ENCODE measurements around the gene ZBTB39. TPM values are rescaled to one million over a fixed set of nuclear protein-coding genes. Genes with fewer than 3 reads are reported as not detected.
"Not testable (repeated sequence)": the region's sequence is repeated elsewhere in the genome, so short reads cannot be mapped to it uniquely, and the experiment has no call there.

Gene ZBTB39, protein sequence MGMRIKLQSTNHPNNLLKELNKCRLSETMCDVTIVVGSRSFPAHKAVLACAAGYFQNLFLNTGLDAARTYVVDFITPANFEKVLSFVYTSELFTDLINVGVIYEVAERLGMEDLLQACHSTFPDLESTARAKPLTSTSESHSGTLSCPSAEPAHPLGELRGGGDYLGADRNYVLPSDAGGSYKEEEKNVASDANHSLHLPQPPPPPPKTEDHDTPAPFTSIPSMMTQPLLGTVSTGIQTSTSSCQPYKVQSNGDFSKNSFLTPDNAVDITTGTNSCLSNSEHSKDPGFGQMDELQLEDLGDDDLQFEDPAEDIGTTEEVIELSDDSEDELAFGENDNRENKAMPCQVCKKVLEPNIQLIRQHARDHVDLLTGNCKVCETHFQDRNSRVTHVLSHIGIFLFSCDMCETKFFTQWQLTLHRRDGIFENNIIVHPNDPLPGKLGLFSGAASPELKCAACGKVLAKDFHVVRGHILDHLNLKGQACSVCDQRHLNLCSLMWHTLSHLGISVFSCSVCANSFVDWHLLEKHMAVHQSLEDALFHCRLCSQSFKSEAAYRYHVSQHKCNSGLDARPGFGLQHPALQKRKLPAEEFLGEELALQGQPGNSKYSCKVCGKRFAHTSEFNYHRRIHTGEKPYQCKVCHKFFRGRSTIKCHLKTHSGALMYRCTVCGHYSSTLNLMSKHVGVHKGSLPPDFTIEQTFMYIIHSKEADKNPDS
- polyA plus RNA-seq (ENCODE audit: insufficient read length in 4 of 4) = 10 to 100 TPM; 11.2 to 13.4 (median 11.5) TPM

DNA sequence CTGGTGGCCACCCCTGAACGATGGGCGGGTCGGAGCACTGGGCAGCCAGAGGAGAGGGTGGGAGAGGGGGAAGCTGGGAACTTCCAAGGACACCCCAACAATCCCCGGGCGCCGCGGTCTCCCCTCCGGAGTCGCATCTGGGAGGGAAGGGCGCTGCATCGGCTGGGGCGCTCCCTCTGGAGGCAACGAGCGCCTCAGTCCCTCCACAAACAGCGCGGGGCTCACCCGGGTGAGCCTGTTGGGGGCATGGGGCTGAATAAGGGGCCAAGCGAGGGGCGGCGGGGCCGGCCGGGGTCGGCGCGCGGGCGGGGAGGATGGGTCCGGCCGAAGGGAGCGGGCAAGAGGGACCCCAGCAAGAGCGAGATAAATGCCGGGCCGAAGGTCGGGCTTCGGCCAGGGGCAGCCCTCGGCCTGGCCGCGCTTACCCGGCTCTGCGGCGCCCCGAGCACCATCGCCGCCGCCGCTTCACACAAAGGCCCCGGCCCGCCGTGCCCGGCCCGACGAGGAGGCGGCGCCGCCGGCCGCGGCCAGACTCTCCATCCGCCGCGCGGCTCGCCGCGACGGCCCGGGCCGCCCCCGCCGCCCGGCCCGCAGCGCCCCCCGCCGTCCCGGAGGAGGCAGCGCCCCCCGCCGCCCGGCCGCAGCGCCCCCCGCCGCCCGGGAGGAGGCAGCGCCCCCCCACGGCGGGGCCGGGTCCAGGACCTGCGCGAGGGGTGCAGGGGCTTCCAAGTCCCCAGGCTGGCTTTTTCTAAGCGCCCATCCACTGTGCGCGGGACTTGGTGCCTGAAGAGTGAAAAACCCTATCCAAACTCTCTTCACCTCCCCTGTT is at the start of gene ZBTB39:
ZBTB39 (minus strand) TSS at position 567 of the 829 bp plus-strand sequence. CDS start 1,629 bp downstream, outside the sequence.
- peak in 1 of 4 donors; percentile 37 for DNase-seq (ENCODE audit: low read depth in 4 of 4, low spot score in 2 of 4)

DNA sequence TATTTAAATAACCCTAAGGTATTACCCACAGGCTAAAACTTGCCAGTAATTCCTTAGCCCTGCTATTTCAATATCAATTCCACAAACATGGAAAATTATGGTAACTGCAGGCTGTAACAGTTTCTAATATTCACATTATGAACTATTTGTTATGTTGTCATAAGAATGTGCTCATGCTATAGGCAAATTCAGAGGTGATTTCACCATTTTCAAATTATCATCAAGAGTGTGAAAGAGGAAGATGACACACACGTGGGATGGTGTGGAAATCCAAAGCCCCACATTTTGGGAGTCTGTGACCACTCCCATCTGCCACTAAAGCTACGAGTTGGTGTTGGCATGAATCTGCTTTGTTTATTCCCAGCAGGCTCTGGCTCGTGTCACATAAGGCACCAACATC is 49.5 kb upstream of the ZBTB39 start:
- DNase-seq (ENCODE audit: low read depth in 4 of 4, low spot score in 2 of 4) = no peak

- DNase-seq (ENCODE audit: low read depth in 4 of 4, low spot score in 2 of 4) = not testable (repeated sequence)
These were observed 47.6 kb upstream of the ZBTB39 start for GRCh38 chr12:57053901-57054300.

DNA sequence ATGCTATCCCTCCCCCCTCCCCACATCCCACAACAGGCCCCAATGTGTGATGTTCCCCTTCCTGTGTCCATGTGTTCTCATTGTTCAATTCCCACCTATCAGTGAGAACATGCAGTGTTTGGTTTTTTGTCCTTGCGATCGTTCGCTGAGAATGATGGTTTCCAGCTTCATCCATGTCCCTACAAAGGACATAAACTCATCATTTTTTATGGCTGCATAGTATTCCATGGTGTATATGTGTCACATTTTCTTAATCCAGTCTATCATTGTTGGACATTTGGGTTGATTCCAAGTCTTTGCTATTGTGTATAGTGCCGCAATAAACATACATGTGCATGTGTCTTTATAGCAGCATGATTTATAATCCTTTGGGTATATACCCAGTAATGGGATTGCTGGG is 46.8 kb upstream of the ZBTB39 start:
- not testable (repeated sequence) for DNase-seq (ENCODE audit: low read depth in 4 of 4, low spot score in 2 of 4)

GRCh38 chr12:57051011-57051410 is 44.7 kb upstream of the ZBTB39 start:
- DNase-seq (ENCODE audit: low read depth in 4 of 4, low spot score in 2 of 4) = no peak

- DNase-seq (ENCODE audit: low read depth in 4 of 4, low spot score in 2 of 4) = no peak
These were observed 43.5 kb upstream of the ZBTB39 start, which contains the start of gene MYO1A for GRCh38 chr12:57049890-57050289. Gene MYO1A (minus strand): TSS chr12:57050129. CDS start chr12:57048323, 1,806 bp downstream.

DNA sequence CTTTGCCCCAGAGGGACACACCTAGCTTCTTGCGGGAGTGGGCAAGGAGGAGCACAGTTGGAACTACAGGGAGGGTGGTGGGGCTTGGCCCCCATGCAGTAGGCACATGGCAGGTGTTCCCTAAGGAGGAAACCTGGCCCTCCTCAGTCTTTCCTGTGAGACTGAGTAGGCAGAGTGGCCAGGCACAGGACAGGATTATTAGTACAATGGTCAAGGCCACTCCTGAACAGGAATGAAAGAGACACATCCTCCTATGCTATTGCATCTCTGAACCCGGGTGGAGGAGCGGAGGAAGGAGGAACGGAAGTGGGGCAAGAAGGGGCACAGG is 42.7 kb upstream of the ZBTB39 start:
- DNase-seq (ENCODE audit: low read depth in 4 of 4, low spot score in 2 of 4) = no peak

GRCh38 chr12:57048423-57049118 is 42.2 kb upstream of the ZBTB39 start:
- no peak for DNase-seq (ENCODE audit: low read depth in 4 of 4, low spot score in 2 of 4)

- no peak for DNase-seq (ENCODE audit: low read depth in 4 of 4, low spot score in 2 of 4)
These were observed 41.6 kb upstream of the ZBTB39 start for GRCh38 chr12:57047981-57048380.

- no peak for DNase-seq (ENCODE audit: low read depth in 4 of 4, low spot score in 2 of 4)
These were observed 40.9 kb upstream of the ZBTB39 start for GRCh38 chr12:57046947-57047890.

DNA sequence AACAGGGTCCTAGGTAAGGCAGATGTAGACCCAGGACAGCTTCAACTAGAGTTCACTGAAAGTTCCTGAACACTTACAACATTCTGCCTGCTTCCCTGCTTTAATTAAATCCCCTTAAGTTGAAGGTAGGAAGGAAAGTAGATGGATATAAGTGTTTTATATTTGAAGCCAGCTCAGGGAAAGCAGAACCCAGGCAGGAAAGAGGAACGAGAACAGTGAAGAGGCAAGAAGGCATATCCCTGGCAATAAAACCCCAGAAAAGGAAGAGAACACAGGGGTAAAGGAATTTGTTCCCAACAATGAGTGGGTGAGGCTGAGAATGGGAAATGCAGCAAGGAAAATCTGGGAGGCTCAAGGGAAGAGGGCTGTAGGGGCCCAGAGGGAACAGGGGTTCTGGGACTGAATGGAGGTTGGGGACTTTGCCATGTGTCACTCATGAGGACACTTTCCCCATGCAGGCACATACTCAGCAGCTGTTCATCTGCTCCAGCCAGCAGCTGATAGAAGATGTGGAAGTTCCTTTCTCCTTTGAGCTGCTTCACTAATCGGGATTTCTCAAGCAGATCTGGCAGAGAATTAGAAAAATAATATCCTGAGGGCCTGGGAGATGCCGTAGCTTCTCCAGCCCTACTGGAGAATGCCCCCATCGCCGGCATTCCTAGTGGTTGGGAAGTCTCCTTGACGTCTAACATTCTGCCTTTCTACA is 39.9 kb upstream of the ZBTB39 start:
- DNase-seq (ENCODE audit: low read depth in 4 of 4, low spot score in 2 of 4) = no peak

- no peak for DNase-seq (ENCODE audit: low read depth in 4 of 4, low spot score in 2 of 4)
These were observed 38.5 kb upstream of the ZBTB39 start for GRCh38 chr12:57044889-57045288.

DNA sequence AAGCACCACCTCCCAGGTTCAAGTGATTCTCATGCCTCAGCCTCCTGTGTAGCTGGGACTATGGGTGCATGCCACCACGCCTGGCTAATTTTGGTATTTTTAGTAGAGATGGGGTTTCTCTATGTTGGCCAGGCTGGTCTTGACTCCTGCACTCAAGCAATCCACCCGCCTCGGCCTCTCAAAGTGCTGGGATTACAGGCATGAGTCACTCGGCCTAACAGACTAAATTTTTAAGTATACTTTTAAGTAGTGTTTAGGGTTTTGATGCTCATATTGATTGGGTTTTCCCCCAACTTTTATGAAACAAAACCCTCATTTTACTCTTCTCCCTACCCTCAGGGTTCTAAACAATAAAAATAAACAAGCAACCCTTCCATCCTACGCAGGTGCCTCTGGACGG is 38.1 kb upstream of the ZBTB39 start:
- no peak for DNase-seq (ENCODE audit: low read depth in 4 of 4, low spot score in 2 of 4)

DNA sequence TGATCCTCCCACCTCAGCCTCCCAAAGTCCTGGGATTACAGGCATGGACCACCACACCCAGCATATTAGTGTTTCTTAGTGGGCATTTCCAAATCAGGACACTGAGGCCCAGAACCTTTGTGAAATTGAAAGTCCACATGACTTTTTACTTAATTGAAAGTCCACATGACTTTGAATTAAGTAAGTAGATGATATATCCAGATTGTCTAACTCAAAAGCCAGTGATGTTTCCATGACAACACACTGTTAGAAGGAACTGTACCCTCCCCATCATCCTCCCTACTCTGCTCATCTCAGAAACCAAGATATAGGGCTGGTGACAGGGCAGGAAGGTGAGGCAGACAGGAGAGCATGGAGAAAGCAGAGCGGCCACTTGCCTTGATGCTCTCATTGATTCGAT is 36.3 kb upstream of the ZBTB39 start:
- DNase-seq (ENCODE audit: low read depth in 4 of 4, low spot score in 2 of 4) = no peak

- DNase-seq (ENCODE audit: low read depth in 4 of 4, low spot score in 2 of 4) = no peak
These were observed 34.4 kb upstream of the ZBTB39 start for GRCh38 chr12:57040750-57041149.

DNA sequence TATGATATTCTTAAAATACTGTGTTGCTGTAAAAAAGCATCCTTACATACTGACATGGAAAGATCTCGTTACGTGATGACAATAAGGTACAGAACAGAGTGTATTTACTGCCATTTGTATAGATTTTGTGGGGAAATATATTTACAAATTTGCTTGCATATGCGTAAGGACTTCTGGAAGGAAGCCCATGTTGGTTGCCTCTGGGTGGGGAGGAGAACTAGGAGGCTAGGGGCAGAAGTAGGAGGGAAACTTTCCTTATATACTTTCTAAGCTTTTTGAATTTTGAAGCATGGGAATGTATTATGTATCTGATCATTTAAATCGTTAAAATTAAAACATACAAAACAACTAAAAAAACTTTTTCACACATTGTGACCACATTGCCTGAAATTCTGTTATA is 33.9 kb upstream of the ZBTB39 start:
- DNase-seq (ENCODE audit: low read depth in 4 of 4, low spot score in 2 of 4) = no peak

DNA sequence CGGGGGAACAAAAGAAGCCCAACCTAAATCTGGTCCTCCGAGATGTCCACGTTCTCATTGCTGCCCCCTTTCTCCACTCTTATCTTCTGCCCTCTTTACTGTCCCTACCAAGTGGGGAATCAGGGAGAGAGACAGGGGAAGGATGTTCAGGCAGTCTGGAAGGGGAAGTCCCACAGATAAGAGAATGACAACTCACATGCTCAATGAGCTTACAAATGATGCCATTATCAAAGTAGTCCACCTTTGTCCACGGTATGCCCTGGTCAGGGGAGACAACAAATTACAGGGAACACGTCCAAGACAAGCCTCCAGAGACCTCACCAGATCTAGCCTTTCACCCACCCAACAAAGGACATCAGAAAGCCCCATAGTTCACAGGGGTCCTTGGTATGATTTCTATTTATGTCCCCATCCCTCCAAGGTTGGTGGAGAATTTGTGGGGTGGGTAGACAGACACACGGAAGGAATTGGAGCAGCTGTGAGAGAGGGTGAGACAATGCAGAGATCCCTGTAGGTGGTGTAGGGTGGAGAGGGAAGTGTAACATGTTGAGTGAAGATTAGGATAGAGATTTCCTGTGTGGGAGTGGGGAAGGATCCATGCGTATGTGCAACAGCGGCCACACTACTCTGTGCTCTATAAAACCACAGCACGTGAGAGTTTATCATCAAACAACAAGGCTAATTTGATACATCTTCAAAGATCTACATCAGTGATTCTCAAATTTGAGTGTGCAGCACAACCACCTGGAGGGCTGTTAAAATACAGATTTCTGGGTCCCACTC is 32.9 kb upstream of the ZBTB39 start:
- no peak for DNase-seq (ENCODE audit: low read depth in 4 of 4, low spot score in 2 of 4)

DNA sequence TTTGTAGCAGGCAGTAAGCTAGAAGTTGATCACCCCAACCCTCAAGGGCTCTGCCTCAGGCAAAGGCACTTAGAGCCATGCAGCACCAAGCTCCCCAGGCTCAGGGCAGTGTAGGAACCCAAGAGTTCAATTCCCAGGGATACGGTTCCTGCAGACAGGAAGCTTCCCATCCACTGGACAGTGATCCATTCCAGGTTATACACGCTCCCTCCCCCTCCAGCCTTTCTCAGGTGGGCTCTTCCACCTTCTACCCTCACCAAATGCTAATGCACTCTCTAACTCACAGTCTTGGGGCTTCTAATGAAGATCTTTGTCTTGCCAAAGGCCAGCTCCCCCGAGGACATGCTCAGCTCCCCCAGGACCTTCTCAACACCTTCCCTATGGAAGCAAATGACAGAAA is 30.9 kb upstream of the ZBTB39 start:
- no peak for DNase-seq (ENCODE audit: low read depth in 4 of 4, low spot score in 2 of 4)

Data from left renal cortex interstitium (tissue), 4 donors.